GM12872 (cell line): Measurements from ENCODE around the gene CBX1.

Experiments
- CTCF ChIP-seq: IDR thresholded peaks from 3 replicates; pipeline ENCODE4 v1.5.1; 2011; ENCODE audit warnings: low read depth, mild to moderate bottlenecking, low read length, moderate library complexity; ENCODE audit not compliant: insufficient read depth

CBX1 gene

GRCh38 chr17:48101012-48101720 lies at the start of gene CBX1:
Gene CBX1, minus strand, starts transcription at chr17:48101478. Its CDS starts 24,474 bp downstream, at chr17:48077004.
- TF ChIP-seq CTCF, result no peak

GRCh38 chr17:48150597-48151001 lies 49.3 kb upstream of the CBX1 start:
- TF ChIP-seq CTCF, result no peak

GRCh38 chr17:48149787-48150463 lies 48.6 kb upstream of the CBX1 start:
- no peak for TF ChIP-seq CTCF

- no peak for TF ChIP-seq CTCF
Observed at GRCh38 chr17:48148854-48149786, 47.8 kb upstream of the CBX1 start.

- TF ChIP-seq CTCF, result no peak
Observed at GRCh38 chr17:48148029-48148770, 46.9 kb upstream of the CBX1 start.

- no peak for TF ChIP-seq CTCF
Observed at GRCh38 chr17:48144976-48145798, 43.9 kb upstream of the CBX1 start.
